ENCODE results near the gene PAXX. TPM values are rescaled to one million over a fixed set of nuclear protein-coding genes. Genes with fewer than 3 reads are reported as not detected.

Gene PAXX
- total RNA-seq, 1 donor from 2014 or later, result 8.3 TPM

- no peaks in the 10 kb centered on the region for H3K36me3 Mint-ChIP-seq (ENCODE audit: low read depth, unreplicated experiment)
- TF ChIP-seq CTCF (IDR thresholded peaks at IDR 0.05; ENCODE audit: unreplicated experiment), result no peak
- H3K27me3 Mint-ChIP-seq (ENCODE audit: unreplicated experiment), result peaks cover 7% of the 10 kb centered on the region
- no peak for DNase-seq (ENCODE audit: low spot score)
- H3K4me1 Mint-ChIP-seq (ENCODE audit: unreplicated experiment), result no peaks in the 10 kb centered on the region
- peaks cover 5% of the 10 kb centered on the region for H3K9me3 Mint-ChIP-seq (ENCODE audit: unreplicated experiment)
- no peak overlapping the region for H3K4me3 Mint-ChIP-seq (ENCODE audit: unreplicated experiment)
- H3K27ac Mint-ChIP-seq (ENCODE audit: unreplicated experiment), result no peak overlapping the region
These were observed 16.1 kb downstream of the PAXX start for GRCh38 chr9:137008312-137008711.

GRCh38 chr9:137009217-137009616, 17.0 kb downstream of the PAXX start:
- TF ChIP-seq CTCF (IDR thresholded peaks at IDR 0.05; ENCODE audit: unreplicated experiment), result no peak
- no peaks in the 10 kb centered on the region for H3K36me3 Mint-ChIP-seq (ENCODE audit: low read depth, unreplicated experiment)
- peaks cover 6% of the 10 kb centered on the region for H3K27me3 Mint-ChIP-seq (ENCODE audit: unreplicated experiment)
- no peak overlapping the region for H3K27ac Mint-ChIP-seq (ENCODE audit: unreplicated experiment)
- peaks cover 5% of the 10 kb centered on the region for H3K9me3 Mint-ChIP-seq (ENCODE audit: unreplicated experiment)
- H3K4me3 Mint-ChIP-seq (ENCODE audit: unreplicated experiment), result no peak overlapping the region
- no peaks in the 10 kb centered on the region for H3K4me1 Mint-ChIP-seq (ENCODE audit: unreplicated experiment)
- DNase-seq (ENCODE audit: low spot score), result no peak

- TF ChIP-seq CTCF (IDR thresholded peaks at IDR 0.05; ENCODE audit: unreplicated experiment), result no peak
- no peaks in the 10 kb centered on the region for H3K9me3 Mint-ChIP-seq (ENCODE audit: unreplicated experiment)
- DNase-seq (ENCODE audit: low spot score), result no peak
- H3K36me3 Mint-ChIP-seq (ENCODE audit: low read depth, unreplicated experiment), result no peaks in the 10 kb centered on the region
- no peak overlapping the region for H3K27ac Mint-ChIP-seq (ENCODE audit: unreplicated experiment)
- no peaks in the 10 kb centered on the region for H3K4me1 Mint-ChIP-seq (ENCODE audit: unreplicated experiment)
- H3K27me3 Mint-ChIP-seq (ENCODE audit: unreplicated experiment), result peaks cover under 1% of the 10 kb centered on the region
- H3K4me3 Mint-ChIP-seq (ENCODE audit: unreplicated experiment), result no peak overlapping the region
These were observed 17.9 kb downstream of the PAXX start for GRCh38 chr9:137009938-137010732.

GRCh38 chr9:137011156-137011555, 18.9 kb downstream of the PAXX start:
- H3K4me1 Mint-ChIP-seq (ENCODE audit: unreplicated experiment), result no peaks in the 10 kb centered on the region
- no peaks in the 10 kb centered on the region for H3K27me3 Mint-ChIP-seq (ENCODE audit: unreplicated experiment)
- H3K36me3 Mint-ChIP-seq (ENCODE audit: low read depth, unreplicated experiment), result no peaks in the 10 kb centered on the region
- no peak overlapping the region for H3K4me3 Mint-ChIP-seq (ENCODE audit: unreplicated experiment)
- no peaks in the 10 kb centered on the region for H3K9me3 Mint-ChIP-seq (ENCODE audit: unreplicated experiment)
- DNase-seq (ENCODE audit: low spot score), result no peak
- TF ChIP-seq CTCF (IDR thresholded peaks at IDR 0.05; ENCODE audit: unreplicated experiment), result no peak
- H3K27ac Mint-ChIP-seq (ENCODE audit: unreplicated experiment), result no peak overlapping the region

GRCh38 chr9:137011907-137012675, 19.9 kb downstream of the PAXX start:
- DNase-seq (ENCODE audit: low spot score), result no peak
- H3K4me1 Mint-ChIP-seq (ENCODE audit: unreplicated experiment), result no peaks in the 10 kb centered on the region
- H3K27ac Mint-ChIP-seq (ENCODE audit: unreplicated experiment), result no peak overlapping the region
- no peaks in the 10 kb centered on the region for H3K9me3 Mint-ChIP-seq (ENCODE audit: unreplicated experiment)
- H3K36me3 Mint-ChIP-seq (ENCODE audit: low read depth, unreplicated experiment), result no peaks in the 10 kb centered on the region
- no peak overlapping the region for H3K4me3 Mint-ChIP-seq (ENCODE audit: unreplicated experiment)
- no peaks in the 10 kb centered on the region for H3K27me3 Mint-ChIP-seq (ENCODE audit: unreplicated experiment)
- no peak for TF ChIP-seq CTCF (IDR thresholded peaks at IDR 0.05; ENCODE audit: unreplicated experiment)

All from endothelial cell (in vitro differentiated cells).